GM12878 (cell line): ENCODE data around the gene SLC7A10. TPM values are rescaled to one million over a fixed set of nuclear protein-coding genes. Genes with fewer than 3 reads are reported as not detected.

ENCODE experiments used
- ATAC-seq: fragments of 200-7000 bp; cut with Tn5 transposase; 3 replicates; pipeline ENCODE4 v1.9.1; 2020; ENCODE audit warnings: mild to moderate bottlenecking, moderate library complexity
- BruUV-seq: library from RNA; stranded (reverse); fragments of 400-500 nt; replicated peaks from 2 replicates; lab custom pipeline; 2021; lab: Mats Ljungman, UMichigan
- CTCF ChIA-PET: fragments of 300-600 bp; sonication (Branson Sonifier 250); formaldehyde crosslinking; extraction: SDS; loops from one replicate; lab custom pipeline; 2021; ENCODE audit warnings: inconsistent platforms; lab: Yijun Ruan, JAX
- POLR2A ChIA-PET: fragments of 350-600 bp; formaldehyde crosslinking; extraction: SDS; loops from one replicate; lab custom pipeline; 2021; ENCODE audit warnings: inconsistent platforms; lab: Charles Lee
- RAD21 ChIA-PET: fragments of 300-600 bp; sonication (Branson Sonifier 250); formaldehyde crosslinking; loops from one replicate; lab custom pipeline; 2023; ENCODE audit warnings: antibody characterized with exemption; ENCODE audit not compliant: unreplicated experiment; lab: Charles Lee
- SMC1A ChIA-PET: fragments of 300-600 bp; sonication (Branson Sonifier 250); formaldehyde crosslinking; loops from one replicate; lab custom pipeline; 2023; ENCODE audit not compliant: unreplicated experiment, uncharacterized antibody; lab: Charles Lee
- DNase-seq: peaks from one replicate; pipeline ENCODE4 v3.0.0-alpha.2; 2011; ENCODE audit warnings: low read depth, low spot score
- FAIRE-seq: peaks from 3 replicates; lab custom pipeline; 2011; peaks lifted over from hg19 to GRCh38; lab: Jason Lieb, UNC
- H2AFZ ChIP-seq: 2 replicates; pipeline ENCODE4 v1.6.0; 2011; ENCODE audit warnings: low read depth, low read length, control low read depth; ENCODE audit not compliant: control insufficient read depth
- H3K27ac ChIP-seq: 2 replicates; pipeline ENCODE4 v1.5.1; 2011; ENCODE audit warnings: control low read depth; ENCODE audit not compliant: control insufficient read depth, insufficient read depth
- H3K27me3 ChIP-seq, 2 experiments: replicated peaks in 1 of 2; 2 replicates each; pipeline versions ENCODE4 v1.6.0 to v1.6.1; 2011; ENCODE audit warnings: low read length in 1 of 2; ENCODE audit not compliant: control insufficient read depth in 2 of 2, insufficient read depth in 2 of 2
- H3K36me3 ChIP-seq, 2 experiments: 2 replicates each; pipeline ENCODE4 v1.5.1; 2011; ENCODE audit warnings: low read length in 1 of 2; ENCODE audit not compliant: control insufficient read depth in 2 of 2, insufficient read depth in 2 of 2
- H3K4me1 ChIP-seq: 2 replicates; pipeline ENCODE4 v1.6.1; 2011; ENCODE audit warnings: mild to moderate bottlenecking, low read length, moderate library complexity, mixed read lengths; ENCODE audit not compliant: control insufficient read depth, insufficient read depth
- H3K4me2 ChIP-seq: 2 replicates; pipeline ENCODE4 v1.6.0; 2011; ENCODE audit warnings: control low read depth; ENCODE audit not compliant: control insufficient read depth, insufficient read depth
- H3K4me3 ChIP-seq: fragments of 200-600 bp; sonication (generic); 2 replicates; pipeline ENCODE4 v1.5.1; 2016
- H3K79me2 ChIP-seq: 2 replicates; pipeline ENCODE4 v1.6.0; 2011; ENCODE audit warnings: low read length; ENCODE audit not compliant: control insufficient read depth, insufficient read depth
- H3K9ac ChIP-seq: 2 replicates; pipeline ENCODE4 v1.8.0; 2011; ENCODE audit warnings: low read length, control low read depth, mixed read lengths; ENCODE audit not compliant: control insufficient read depth, insufficient read depth
- H3K9me3 ChIP-seq: replicated peaks from 3 replicates; pipeline ENCODE4 v1.5.1; 2011; ENCODE audit warnings: mild to moderate bottlenecking, low read length; ENCODE audit not compliant: control insufficient read depth, insufficient read depth
- H4K20me1 ChIP-seq: 2 replicates; pipeline ENCODE4 v1.6.0; 2011; ENCODE audit not compliant: control insufficient read depth, insufficient read depth
- FOS ChIP-seq: IDR thresholded peaks from 3 replicates; pipeline ENCODE4 v1.6.1; 2011; ENCODE audit warnings: borderline replicate concordance; ENCODE audit not compliant: insufficient read length; ENCODE audit errors: extremely low read depth
- KDM1A ChIP-seq: fragments of 200-600 bp; sonication (generic); IDR thresholded peaks from 2 replicates; pipeline ENCODE4 v1.6.1; 2016; ENCODE audit warnings: borderline replicate concordance
- NRF1 ChIP-seq: conservative IDR thresholded peaks from 2 replicates; pipeline ENCODE4 v1.6.1; 2011; ENCODE audit warnings: mild to moderate bottlenecking, low read depth, low read length, improper control_type of control experiment
- RAD21 ChIP-seq: IDR thresholded peaks from 2 replicates; pipeline ENCODE4 v1.6.1; 2011; ENCODE audit warnings: mild to moderate bottlenecking, low read depth, low read length, moderate library complexity; ENCODE audit not compliant: insufficient read depth
- STAT3 ChIP-seq: IDR thresholded peaks from 2 replicates; pipeline ENCODE4 v1.6.1; 2011; ENCODE audit warnings: low read depth, low read length, improper control_type of control experiment
- SUZ12 ChIP-seq: fragments of 200-600 bp; sonication (generic); IDR thresholded peaks from one replicate; pipeline ENCODE4 v1.6.1; 2018; ENCODE audit warnings: antibody characterized with exemption, mild to moderate bottlenecking; ENCODE audit not compliant: unreplicated experiment
- USF2 ChIP-seq: IDR thresholded peaks from 2 replicates; pipeline ENCODE4 v1.6.1; 2011; ENCODE audit warnings: low read depth, low read length, improper control_type of control experiment, borderline replicate concordance
- WGBS: methylation state at CpG from one replicate; pipeline ENCODE4 v1.1.6; 2016; ENCODE audit warnings: low lambda C conversion rate; ENCODE audit not compliant: insufficient replicate concordance, insufficient coverage; ENCODE audit errors: missing lambda C conversion rate; 5-methylcytosine and 5-hydroxymethylcytosine counted together
- in situ Hi-C: fragments of 300-500 bp; cut with MboI; formaldehyde crosslinking; loops from 9 replicates; pipeline ENCODE4 v1.14.3; 2018; ENCODE audit warnings: mixed read lengths
- intact Hi-C: fragments of 100-400 bp; cut with micrococcal nuclease; formaldehyde crosslinking; loops from one replicate; pipeline ENCODE4 v1.14.2; 2022; ENCODE audit not compliant: unreplicated experiment
- polyA plus RNA-seq, 11 experiments: library from polyadenylated mRNA; depleted of rRNA in 4 of 11; unstranded in 6 of 11; stranded (reverse) in 5 of 11; fragments of >200 nt; fragmentation: Nextera tagmentation in 4 of 11; fragmentation: Illumina TruSeq in 1 of 11; extraction: Ambion mirVana in 4 of 11; extraction: Trizol in 1 of 11; gene quantifications; 1 replicate in 1 of 11; 2 replicates in 10 of 11; pipeline versions ENCODE4 v1.2.1 to v1.2.3, GENCODE V29; 2011 to 2016; ENCODE audit warnings: inconsistent platforms in 2 of 11, missing spikeins in 2 of 11, low read depth in 1 of 11
- total RNA-seq, 4 experiments: library from RNA; depleted of rRNA in 3 of 4; stranded (reverse); fragments of >200 nt in 3 of 4; fragmentation: Illumina TruSeq in 1 of 4; extraction: Trizol in 1 of 4; gene quantifications; 2 replicates each; pipeline versions ENCODE4 v1.2.1 to v1.2.3, GENCODE V29; 2013 to 2021

SLC7A10 gene
- total and polyA plus RNA-seq, 10 of the 15 experiments (the other 5 are each of a cell fraction or from before 2014, with no cell fraction given), result not detected

GRCh38 chr19:33201473-33201872 lies 24.2 kb downstream of the SLC7A10 start:
- DNase-seq (no peak), ATAC-seq (no peak), FAIRE-seq (no peak)
- ChIA-PET CTCF (no interaction called here), POLR2A (no interaction called here), RAD21 (no interaction called here), SMC1A (no interaction called here)
- no peaks in the 10 kb centered on the region for H3K27me3 ChIP-seq
- no peak overlapping the region for H3K4me3 ChIP-seq
- H3K27ac ChIP-seq, result no peak overlapping the region
- H3K4me1 ChIP-seq, result peaks cover 5% of the 10 kb centered on the region
- no peak overlapping the region for H3K9ac ChIP-seq
- H4K20me1 ChIP-seq, result no peaks in the 10 kb centered on the region
- no peaks in the 10 kb centered on the region for H3K9me3 ChIP-seq
- no TSS peak for BruUV-seq
- H2AFZ ChIP-seq, result no peak overlapping the region
- no peak overlapping the region for H3K4me2 ChIP-seq
- intact Hi-C loops, result no loop called here
- H3K36me3 ChIP-seq, result no peaks in the 10 kb centered on the region
- no peak for TF ChIP-seq STAT3
- TF ChIP-seq NRF1, result no peak
- no peak for TF ChIP-seq SUZ12
- no peak for TF ChIP-seq USF2
- no peak for TF ChIP-seq KDM1A
- TF ChIP-seq RAD21, result no peak
- TF ChIP-seq FOS, result no peak
- 22% methylated on average over 6 of the region's 6 CpGs for WGBS
- H3K79me2 ChIP-seq, result no peaks in the 10 kb centered on the region
- in situ Hi-C loops, result no loop called here
